GM18519 (cell line): ENCODE results near the gene TP53BP2.

Source experiments
- ATAC-seq: cut with Tn5 transposase; IDR thresholded peaks from one replicate; pipeline ENCODE4 v1.9.1; 2021; ENCODE audit warnings: mild to moderate bottlenecking, moderate library complexity; ENCODE audit not compliant: unreplicated experiment, low FRiP score

TP53BP2 gene

DNA sequence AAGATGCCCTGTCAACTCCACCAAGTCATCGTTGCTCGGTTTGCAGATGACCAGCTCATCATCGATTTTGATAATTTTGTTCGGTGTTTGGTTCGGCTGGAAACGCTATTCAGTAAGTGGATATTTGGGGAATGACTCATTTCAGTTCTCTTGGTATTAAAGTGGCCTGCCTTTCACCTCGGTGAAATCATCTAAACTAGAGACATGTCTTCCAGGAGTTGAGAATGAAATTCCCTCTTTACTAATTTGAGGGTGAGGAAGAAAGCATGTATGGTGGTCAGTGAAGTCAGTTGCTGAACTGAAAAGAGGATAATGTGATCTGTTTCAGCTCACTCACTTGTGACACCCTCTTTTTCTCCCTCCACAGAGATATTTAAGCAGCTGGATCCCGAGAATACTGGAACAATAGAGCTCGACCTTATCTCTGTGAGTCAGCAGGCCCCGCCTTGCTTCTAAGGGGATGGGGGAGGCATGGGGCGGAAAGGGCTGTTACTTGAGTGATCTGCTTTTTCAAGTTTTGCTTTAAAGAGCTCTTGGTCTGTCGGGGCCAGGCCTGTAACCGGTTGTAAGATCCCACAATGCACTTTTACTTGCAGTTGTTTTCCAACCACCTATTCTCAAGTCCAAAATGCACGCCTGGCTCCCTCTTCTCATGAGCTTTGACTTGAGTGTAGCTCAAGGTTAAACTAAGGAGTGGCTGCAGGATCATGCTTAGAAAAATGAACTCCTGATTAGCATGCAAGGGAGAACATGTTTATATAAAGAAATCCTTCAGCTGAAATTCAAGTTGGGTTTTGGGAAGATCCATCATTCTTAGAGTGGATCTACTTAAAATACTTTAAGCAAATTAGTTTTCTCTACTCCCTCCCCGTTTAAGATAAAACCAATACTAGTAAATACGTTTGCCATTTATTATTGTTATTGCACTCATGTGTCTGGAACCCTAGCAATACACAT lies 73.7 kb downstream of the TP53BP2 start:
- ATAC-seq = no peak

DNA sequence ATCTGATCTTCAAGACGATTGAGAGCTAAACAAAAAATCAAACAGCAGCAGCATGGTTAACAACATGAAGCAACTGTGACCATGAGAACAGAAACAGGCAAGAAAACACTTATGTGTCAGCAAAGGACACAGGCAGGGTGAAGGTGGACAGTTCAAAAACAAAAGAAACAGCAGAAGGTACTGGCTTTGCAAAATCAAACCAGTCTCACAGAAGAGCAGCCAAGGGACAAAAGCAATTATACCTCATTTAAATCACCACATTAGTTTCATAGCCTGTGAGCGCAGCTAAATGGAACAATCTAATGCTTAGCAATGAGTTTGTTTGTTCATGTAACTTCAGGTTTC lies 74.3 kb downstream of the TP53BP2 start:
- ATAC-seq = no peak

DNA sequence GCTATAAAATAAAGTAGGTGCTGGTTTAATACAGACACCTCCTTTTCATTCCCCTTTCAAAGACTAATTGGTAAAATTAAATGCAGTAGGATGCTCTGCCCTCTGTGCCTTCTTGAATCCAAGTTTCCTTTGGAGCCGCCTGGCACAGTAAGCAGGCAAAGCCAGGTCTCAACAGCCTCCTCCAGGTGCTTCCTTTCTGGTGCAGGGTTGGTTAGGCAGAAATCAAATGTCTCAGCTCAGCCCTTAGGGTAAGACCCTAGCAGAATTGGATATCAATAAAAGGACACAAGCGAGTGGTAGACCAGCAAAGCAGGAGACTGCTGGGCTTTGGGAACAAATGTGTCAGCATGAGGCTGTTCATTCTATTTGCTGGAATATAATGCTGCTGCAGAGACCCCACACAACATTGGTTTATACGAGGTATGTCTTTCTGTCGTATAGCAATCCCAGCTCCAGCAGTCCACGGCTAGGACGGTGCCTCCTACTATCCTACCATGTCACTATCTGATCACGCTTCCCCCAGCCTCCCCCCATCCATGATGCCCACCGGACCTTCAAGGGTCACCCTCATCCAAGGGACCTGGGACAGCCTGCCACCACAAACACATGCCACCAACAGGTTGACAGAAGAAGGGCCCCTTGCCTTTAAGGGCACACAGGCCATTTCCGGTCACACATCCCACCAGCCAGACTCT lies 75.0 kb downstream of the TP53BP2 start:
- no peak for ATAC-seq

DNA sequence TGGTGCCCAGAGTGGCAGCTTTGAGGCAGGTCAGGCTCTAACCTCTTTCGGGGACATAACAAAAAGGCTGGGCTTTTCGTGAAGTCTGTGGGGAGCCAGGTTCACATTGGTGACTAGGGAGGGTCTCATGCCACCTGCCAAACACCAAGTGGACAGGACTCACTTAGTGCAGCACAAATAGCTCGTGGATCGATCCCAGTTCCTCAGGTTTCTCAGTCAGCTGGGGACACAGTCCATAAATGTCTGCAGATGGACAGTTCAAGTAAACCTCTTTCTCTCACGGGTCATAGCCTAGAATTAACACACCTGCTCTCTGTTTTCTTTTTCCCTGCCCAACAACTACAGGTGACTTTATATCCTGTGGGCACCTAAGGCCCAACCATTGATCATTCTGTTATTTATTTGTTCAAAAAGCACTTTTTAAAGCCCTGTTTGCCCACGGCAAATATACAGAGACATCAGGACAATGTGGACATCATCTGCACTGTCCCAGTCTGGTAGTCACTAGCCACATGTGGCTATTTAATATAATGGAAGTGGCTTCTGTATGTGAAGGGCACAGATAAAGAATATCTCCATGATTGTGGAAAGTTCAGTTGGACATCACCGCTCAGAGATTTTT lies 79.9 kb downstream of the TP53BP2 start:
- no peak for ATAC-seq

DNA sequence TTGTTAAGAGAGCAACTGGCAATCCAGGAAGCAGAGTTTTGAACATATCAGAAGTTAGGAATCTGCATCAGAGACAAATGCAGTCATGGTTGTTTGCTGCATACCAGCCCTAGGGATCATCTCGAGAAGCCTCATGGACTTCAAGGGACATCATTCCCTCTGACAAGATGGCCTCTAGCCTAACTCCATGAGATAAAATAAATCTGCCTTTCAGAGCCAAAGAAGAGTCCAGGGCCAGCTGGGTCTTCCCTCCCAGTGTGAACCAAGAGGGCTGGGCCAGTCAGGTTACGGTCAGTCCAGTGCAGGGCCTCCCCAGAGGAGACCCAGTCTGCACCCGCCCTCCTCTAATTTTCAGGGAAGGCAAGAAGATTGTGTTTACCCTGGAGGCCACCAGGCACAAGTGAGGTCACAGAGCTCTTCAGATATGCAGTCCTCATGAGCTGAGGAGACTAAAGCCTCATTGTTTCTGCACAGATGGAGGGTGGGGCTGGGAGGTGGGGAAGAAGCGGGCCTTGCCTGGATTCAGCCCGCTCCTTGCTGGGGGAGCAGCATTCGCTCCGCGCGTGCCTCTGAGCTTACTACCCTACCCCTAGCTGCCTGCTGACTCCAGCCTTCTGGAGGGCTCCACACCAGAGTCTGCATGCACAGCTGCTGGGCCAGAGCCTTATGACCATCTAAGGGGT lies 80.6 kb downstream of the TP53BP2 start:
- ATAC-seq = no peak

DNA sequence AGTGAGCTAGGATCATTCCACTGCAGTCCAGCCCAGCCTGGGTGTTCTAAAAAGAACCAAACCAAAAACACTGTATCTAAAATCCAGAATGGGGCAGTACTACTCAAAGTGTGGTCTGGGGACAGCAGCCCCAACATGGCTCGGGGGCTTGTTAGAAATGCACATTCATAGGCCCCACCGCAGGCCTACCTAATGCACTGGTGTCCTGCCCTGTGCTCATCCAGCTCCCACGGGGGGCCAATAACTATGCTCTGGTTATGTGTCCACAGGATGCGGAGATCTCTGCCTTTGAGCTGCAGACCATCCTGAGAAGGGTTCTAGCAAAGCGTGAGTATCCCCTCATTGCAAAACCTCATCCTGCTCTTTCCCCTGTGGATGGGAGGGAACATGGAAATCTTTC lies 81.9 kb downstream of the TP53BP2 start:
- no peak for ATAC-seq

DNA sequence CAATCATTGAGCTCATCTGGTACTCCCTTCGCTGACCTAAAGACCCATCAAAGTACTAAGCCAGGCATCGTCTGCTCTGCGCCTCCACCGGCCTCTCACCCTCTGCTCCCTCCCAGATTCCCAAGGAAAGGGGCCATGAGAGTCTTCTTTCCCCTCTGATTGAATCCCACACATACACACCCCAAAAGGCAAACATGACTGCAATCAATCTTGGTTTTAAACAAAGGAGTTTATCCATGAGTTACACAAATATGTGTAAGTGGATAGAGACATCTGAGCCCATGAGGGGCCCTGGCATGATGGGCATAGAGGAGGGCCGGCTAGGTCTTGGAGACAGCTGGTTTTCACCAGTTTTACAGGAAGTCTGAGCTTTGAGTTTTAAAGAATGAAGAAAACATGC lies 82.5 kb downstream of the TP53BP2 start:
- ATAC-seq = no peak

DNA sequence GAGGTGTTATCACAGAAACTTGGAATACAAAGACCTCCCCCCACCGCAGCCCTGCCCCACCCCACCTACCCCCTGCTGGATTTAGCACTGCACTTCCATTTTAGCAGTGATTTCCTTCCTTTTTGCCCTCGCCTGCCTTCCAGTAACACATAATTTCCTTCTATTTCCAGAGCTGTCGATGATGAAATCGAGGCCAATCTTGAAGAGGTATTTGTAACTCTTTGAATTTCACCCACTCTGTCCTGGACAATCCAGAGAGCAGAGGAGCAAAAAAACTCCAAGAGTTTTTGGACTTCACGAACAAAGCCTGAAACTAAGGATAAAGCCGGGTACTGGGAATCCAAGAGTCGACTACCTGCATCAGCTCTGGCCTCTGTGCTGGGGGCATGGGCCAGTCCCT lies 84.3 kb downstream of the TP53BP2 start:
- ATAC-seq = no peak

DNA sequence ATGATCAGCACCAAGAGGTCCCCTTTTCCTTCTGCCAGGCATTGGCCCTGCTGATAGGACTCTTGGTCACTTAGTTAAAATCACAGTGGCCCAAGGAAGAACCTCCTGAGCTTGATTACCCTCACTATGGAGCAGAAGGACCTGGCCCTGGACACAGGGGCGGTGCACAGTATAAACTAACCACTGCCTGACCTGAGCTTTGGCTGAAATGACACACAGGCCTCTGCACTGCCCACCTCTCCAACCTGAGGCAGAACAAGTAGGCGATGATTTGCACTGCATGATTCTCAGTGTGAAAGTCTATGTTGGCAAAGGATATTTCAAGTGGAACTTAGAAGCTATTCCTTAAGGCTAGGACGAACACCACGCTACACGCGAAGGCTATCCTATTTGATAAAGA lies 84.9 kb downstream of the TP53BP2 start:
- no peak for ATAC-seq

DNA sequence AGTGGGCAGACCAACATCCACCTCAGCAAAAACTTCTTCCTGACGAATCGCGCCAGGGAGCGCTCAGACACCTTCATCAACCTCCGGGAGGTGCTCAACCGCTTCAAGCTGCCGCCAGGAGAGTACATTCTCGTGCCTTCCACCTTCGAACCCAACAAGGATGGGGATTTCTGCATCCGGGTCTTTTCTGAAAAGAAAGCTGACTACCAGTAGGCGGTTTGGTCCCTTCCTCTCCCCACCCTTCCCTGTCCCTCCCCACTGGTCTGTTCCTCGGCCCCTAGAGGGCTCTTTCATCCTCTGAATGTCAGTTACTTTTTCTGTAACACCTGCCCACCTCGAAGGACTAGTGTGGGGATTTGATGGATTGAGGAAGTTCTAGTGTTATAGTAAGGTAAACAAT lies 86.5 kb downstream of the TP53BP2 start:
- no peak for ATAC-seq

DNA sequence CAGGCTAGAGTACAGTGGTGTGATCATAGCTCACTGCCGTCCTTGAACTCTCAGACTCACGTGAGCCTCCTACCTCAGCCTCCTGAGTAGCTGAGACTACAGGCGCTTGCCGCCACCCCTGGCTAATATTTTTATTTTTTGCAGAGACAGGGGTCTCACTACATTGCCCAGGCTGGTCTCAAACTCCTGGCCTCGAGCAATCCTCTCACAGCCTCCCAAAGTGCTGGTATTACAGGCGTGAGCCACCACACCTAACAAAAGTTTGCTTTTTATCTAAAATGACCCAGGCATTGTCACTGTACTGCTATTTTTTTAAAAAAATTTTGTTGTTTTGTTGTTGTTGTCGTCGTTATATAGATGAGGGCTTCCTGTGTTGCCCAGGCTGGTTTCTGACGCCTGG lies 87.0 kb downstream of the TP53BP2 start:
- no peak for ATAC-seq

DNA sequence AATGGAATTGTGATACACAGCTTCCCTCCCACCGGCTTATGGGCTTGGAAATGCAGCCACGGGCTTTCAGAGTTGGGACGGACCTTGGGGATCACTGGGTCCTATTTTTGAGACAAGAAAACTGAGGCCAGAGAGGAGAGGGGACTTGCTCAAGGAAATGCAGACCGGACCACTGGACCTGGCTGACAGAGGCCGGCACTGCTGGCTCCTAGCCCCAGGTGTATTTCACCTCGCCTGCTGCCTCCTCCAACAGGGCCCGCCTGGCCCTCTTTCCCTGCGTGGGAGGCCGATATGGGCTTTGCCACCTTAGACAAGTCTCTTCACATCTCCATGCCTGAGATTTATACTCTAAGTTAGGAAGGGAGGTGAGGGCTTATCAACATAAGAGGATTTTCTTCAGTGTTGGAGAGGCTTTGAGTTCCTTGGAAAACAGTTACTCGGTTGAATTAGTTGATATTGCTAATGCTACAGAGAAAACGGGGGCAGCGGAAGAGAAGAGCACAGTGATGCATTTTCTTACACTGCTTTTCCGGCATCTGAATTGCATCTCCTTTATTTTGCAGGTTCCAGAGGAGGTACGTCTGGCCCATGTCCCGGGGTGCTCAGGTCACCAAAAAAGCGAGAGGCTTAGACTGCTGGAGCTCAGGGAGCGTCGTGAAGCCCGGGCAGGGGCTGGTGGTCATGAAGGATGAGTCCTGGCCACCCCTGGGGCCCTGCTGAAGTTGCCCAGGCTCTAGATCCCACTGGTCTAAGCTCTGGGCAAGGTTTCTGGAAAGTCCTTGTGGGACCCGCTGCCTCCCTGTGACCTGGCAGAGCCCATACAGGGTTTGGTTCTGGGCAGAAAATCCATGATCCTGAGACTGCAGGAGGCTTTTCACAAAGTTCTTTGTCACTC lies 88.7 kb downstream of the TP53BP2 start:
- ATAC-seq = no peak

DNA sequence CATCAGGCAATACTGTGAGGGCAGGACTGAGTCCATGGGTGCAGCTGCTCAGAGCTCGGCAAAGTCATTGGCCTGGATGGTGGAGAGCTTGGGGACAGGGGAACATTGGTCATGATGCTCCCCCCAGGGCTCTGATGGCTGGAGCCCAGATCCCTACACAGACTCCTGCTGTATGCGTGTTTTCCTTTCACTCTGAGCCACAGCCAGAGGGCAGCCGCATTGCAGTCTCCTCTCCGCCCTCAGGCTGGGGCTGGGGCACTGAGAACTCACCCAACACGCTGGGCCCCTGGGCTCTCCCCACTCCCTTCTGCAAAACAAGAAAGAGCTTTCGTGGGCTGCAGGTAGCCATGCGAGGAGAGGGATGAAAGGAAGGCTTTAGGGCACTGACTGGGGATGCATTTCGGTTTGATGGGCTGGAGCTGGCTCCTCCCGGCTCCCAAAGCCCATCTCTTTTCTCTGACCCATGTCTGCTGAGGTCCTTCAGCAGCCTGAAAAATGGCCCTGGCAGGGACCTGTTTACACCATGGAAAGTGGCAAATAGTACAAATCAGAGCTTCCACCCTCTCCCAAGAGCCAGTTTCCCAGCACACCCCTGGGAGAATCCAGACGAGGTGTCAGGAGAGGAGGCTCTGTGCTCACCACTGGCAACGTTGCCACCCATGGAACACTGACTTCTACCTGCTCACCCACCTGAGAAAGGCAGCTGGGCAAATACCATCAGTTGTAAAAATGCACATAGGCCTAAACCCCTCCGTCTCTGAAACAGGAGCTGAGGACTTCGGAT lies 89.6 kb downstream of the TP53BP2 start:
- ATAC-seq = no peak

DNA sequence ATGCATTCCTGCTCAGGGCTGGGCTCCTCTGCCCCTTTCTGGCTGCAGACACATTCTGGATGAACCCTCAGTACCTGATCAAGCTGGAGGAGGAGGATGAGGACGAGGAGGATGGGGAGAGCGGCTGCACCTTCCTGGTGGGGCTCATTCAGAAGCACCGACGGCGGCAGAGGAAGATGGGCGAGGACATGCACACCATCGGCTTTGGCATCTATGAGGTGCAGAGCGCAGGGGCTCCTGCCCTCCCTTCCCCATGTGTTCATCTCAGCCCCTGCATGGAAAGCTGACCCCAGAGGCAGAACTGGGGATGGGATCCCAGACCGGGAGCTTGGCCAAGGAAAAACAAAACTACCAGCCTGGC lies 90.3 kb downstream of the TP53BP2 start:
- no peak for ATAC-seq

DNA sequence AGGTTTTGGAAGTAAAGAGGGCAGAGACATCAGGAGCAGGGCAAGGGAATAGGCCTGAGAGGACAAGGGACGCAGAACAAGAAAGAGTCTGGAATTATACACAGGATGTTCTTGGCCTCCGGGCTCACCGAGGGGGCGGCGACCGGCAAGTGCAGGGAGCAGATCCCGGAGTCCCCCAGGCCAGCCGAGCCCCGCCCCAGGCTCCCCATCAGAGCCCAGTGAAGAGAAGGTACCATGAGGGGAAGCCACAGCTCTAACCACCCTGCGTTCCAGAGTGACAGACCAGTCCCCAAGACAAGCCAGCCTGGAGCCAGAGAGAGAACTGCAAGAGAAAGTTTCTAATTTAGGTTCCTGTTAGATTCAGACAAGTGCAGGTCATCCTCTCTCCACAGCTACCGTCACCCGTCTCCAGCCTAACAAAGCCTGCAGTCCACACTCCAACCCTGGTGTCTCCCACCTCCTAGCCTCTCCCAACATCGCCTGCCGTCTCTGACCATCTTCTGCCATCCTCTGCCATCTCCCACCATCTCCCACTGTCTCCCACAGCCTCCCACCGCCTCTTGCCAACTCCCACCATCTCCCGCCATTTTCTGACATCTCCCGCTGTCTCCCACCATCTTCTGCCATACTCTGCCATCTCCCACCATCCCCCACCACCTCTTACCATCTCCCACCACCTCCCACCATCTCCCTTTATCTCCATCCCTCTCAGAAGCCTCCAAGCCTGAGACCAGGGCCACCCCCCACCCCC lies 90.9 kb downstream of the TP53BP2 start:
- no peak for ATAC-seq

DNA sequence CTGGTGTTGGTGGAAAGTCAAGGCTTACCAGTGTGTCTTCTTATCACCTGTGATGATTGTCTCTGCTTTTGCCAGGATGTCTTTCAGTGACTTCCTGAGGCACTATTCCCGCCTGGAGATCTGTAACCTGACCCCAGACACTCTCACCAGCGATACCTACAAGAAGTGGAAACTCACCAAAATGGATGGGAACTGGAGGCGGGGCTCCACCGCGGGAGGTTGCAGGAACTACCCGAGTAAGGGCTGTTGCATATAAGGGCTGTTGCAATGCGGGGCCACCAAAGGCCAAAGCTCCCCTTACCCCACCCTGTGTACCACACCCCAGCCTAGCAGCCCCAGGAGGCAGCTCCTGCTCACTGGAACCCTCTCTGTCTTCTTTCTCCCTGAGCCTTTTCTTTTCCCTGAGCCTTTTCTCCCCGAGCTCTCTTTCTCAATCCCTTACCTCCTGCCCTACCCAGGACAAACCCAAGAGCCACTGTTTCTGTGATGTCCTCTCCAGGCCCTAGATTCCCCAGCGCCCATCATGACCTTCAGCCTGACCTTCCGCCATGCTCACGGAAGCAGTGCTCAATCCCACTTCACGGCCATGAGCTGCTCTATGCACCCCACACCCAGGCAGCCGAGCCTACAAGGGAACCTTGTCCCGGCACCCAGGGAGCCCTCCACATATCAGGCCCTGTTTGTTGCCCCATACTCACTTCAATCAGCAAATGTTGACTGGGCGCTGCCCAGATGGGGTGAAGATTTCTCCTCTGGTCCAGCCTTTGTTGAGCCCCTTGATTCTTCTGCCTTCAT lies 92.8 kb downstream of the TP53BP2 start:
- no peak for ATAC-seq

DNA sequence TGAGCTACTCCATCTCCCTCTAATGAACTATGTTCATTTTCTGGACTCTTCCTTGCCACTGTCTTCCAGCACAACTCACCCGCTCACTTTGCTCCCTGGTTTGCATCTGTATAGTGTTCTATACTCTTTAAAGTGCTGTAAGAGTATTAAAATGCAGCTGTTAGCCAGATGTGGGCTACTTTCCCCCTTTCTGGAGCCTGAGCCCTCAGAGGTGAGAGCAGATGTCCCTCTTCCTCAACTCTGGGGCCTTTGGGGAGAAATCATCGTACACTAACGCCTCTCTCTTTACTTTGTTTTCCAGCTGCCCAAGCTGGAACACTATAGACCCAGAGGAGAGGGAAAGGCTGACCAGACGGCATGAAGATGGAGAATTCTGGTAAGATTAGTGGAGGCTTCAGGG lies 94.1 kb downstream of the TP53BP2 start:
- ATAC-seq = no peak
